Skeletal muscle tissue (tissue), 4 donors: ENCODE data around the gene MYO7B. TPM values are rescaled to one million over a fixed set of nuclear protein-coding genes. Genes with fewer than 3 reads are reported as not detected.
"Not testable (repeated sequence)": the region's sequence is repeated elsewhere in the genome, so short reads cannot be mapped to it uniquely, and the experiment has no call there.

Source experiments
- H3K27ac ChIP-seq: one replicate; pipeline ENCODE4 v1.7.0; 2013; ENCODE audit warnings: mild to moderate bottlenecking, low read depth, low read length, inconsistent platforms
- H3K27me3 ChIP-seq, 3 donors: one replicate each; pipeline ENCODE4 v1.7.0; 2013; ENCODE audit warnings: low read length in 3 of 3; ENCODE audit not compliant: control insufficient read depth in 3 of 3, insufficient read depth in 3 of 3
- H3K36me3 ChIP-seq, 3 donors: one replicate each; pipeline ENCODE4 v1.7.0; 2013; ENCODE audit warnings: low read length in 3 of 3; ENCODE audit not compliant: control insufficient read depth in 3 of 3, insufficient read depth in 3 of 3
- H3K4me1 ChIP-seq, 3 donors: one replicate each; pipeline ENCODE4 v1.7.0; 2013; ENCODE audit warnings: low read length in 3 of 3, mild to moderate bottlenecking in 3 of 3; ENCODE audit not compliant: control insufficient read depth in 3 of 3, insufficient read depth in 3 of 3
- H3K4me3 ChIP-seq, 3 donors: one replicate each; pipeline ENCODE4 v1.7.0; 2013; ENCODE audit warnings: low read length in 3 of 3
- H3K9ac ChIP-seq, 3 donors: one replicate each; pipeline ENCODE4 v1.7.0; 2013; ENCODE audit warnings: low read length in 3 of 3, mild to moderate bottlenecking in 3 of 3, moderate library complexity in 2 of 3, low read depth in 1 of 3
- H3K9me3 ChIP-seq, 3 donors: one replicate each; pipeline ENCODE4 v1.7.0; 2013; ENCODE audit warnings: low read length in 3 of 3; ENCODE audit not compliant: control insufficient read depth in 3 of 3
- total RNA-seq: library from RNA; depleted of rRNA; stranded (reverse); fragments of >200 nt; gene quantifications from one replicate; pipeline ENCODE4 v1.2.3, GENCODE V29; 2014
- donor health status: Osteomylitis.

The MYO7B gene
- total RNA-seq, 1 donor from 2014 or later: 1.0 TPM

GRCh38 chr2:127569666-127570065 lies 34.2 kb downstream of the MYO7B start:
- Histone ChIP-seq H3K4me3 (peak overlapping the region in 1 of 3 donors; percentile 49), H3K9ac (peak overlapping the region in 1 of 3 donors; percentile 45), H3K9me3 (no peaks in the 10 kb centered on the region), H3K27me3 (no peaks in the 10 kb centered on the region), H3K36me3 (no peaks in the 10 kb centered on the region), H3K4me1 (peaks cover 28 to 47% (median 31%) of the 10 kb centered on the region in 3 donors), H3K27ac (no peak overlapping the region)

- H3K9ac ChIP-seq: peak overlapping the region in 1 of 3 donors; percentile 62
- no peaks in the 10 kb centered on the region for H3K9me3 ChIP-seq
- no peaks in the 10 kb centered on the region for H3K36me3 ChIP-seq
- peak overlapping the region; percentile 31 for H3K27ac ChIP-seq
- H3K27me3 ChIP-seq: no peaks in the 10 kb centered on the region
- peaks cover 28 to 50% (median 31%) of the 10 kb centered on the region in 3 donors for H3K4me1 ChIP-seq
- no peak overlapping the region for H3K4me3 ChIP-seq
These were observed 35.1 kb downstream of the MYO7B start for GRCh38 chr2:127570282-127571250.

GRCh38 chr2:127572352-127572751 lies 36.9 kb downstream of the MYO7B start:
- not testable (repeated sequence) for H3K27me3 ChIP-seq, H3K9ac ChIP-seq, H3K4me3 ChIP-seq, H3K27ac ChIP-seq, H3K9me3 ChIP-seq, H3K36me3 ChIP-seq
- H3K4me1 ChIP-seq: peaks cover 42 to 65% (median 46%) of the 10 kb centered on the region in 3 donors

- no peaks in the 10 kb centered on the region for H3K9me3 ChIP-seq
- no peak overlapping the region for H3K4me3 ChIP-seq
- peaks cover 42 to 61% (median 44%) of the 10 kb centered on the region in 3 donors for H3K4me1 ChIP-seq
- no peak overlapping the region for H3K27ac ChIP-seq
- no peaks in the 10 kb centered on the region for H3K27me3 ChIP-seq
- H3K36me3 ChIP-seq: no peaks in the 10 kb centered on the region
- H3K9ac ChIP-seq: peak overlapping the region in 1 of 3 donors; percentile 33
These were observed 37.4 kb downstream of the MYO7B start for GRCh38 chr2:127572841-127573240.

- H3K36me3 ChIP-seq: no peaks in the 10 kb centered on the region
- H3K9me3 ChIP-seq: no peaks in the 10 kb centered on the region
- H3K4me1 ChIP-seq: peaks cover 39 to 57% (median 40%) of the 10 kb centered on the region in 3 donors
- H3K27ac ChIP-seq: no peak overlapping the region
- H3K9ac ChIP-seq: peak overlapping the region in 1 of 3 donors; percentile 33
- peak overlapping the region in 1 of 3 donors; percentile 10 for H3K4me3 ChIP-seq
- H3K27me3 ChIP-seq: peaks cover 0 to 3% (median 0%) of the 10 kb centered on the region in 3 donors
These were observed 37.8 kb downstream of the MYO7B start for GRCh38 chr2:127573298-127573697.

GRCh38 chr2:127573771-127574170 lies 38.3 kb downstream of the MYO7B start:
- Histone ChIP-seq H3K27me3 (peaks cover 0 to 3% (median 0%) of the 10 kb centered on the region in 3 donors), H3K4me1 (peaks cover 35 to 54% (median 37%) of the 10 kb centered on the region in 3 donors), H3K9ac (no peak overlapping the region), H3K9me3 (no peaks in the 10 kb centered on the region), H3K36me3 (no peaks in the 10 kb centered on the region), H3K4me3 (no peak overlapping the region), H3K27ac (no peak overlapping the region)

GRCh38 chr2:127574656-127575055 lies 39.2 kb downstream of the MYO7B start:
- H3K4me3 ChIP-seq: no peak overlapping the region
- H3K9me3 ChIP-seq: no peaks in the 10 kb centered on the region
- H3K36me3 ChIP-seq: no peaks in the 10 kb centered on the region
- peaks cover 0 to 3% (median 0%) of the 10 kb centered on the region in 3 donors for H3K27me3 ChIP-seq
- peaks cover 26 to 45% (median 31%) of the 10 kb centered on the region in 3 donors for H3K4me1 ChIP-seq
- no peak overlapping the region for H3K9ac ChIP-seq
- H3K27ac ChIP-seq: no peak overlapping the region

GRCh38 chr2:127575185-127575765 lies 39.8 kb downstream of the MYO7B start:
- peaks cover 0 to 3% (median 0%) of the 10 kb centered on the region in 3 donors for H3K27me3 ChIP-seq
- no peaks in the 10 kb centered on the region for H3K9me3 ChIP-seq

GRCh38 chr2:127575941-127576432 lies 40.5 kb downstream of the MYO7B start:
- Histone ChIP-seq H3K9me3 (no peaks in the 10 kb centered on the region), H3K4me1 (peaks cover 23 to 34% (median 24%) of the 10 kb centered on the region in 3 donors), H3K4me3 (peak overlapping the region in 1 of 3 donors; percentile 45), H3K27me3 (peaks cover 0 to 3% (median 0%) of the 10 kb centered on the region in 3 donors), H3K27ac (peak overlapping the region; percentile 36), H3K36me3 (no peaks in the 10 kb centered on the region), H3K9ac (peak overlapping the region; percentile 15 to 65 (median 64))

More at GRCh38 chr2:127575185-127575765, 39.8 kb downstream of the MYO7B start:
- H3K4me3 ChIP-seq: no peak overlapping the region
- H3K36me3 ChIP-seq: no peaks in the 10 kb centered on the region
- no peak overlapping the region for H3K9ac ChIP-seq
- no peak overlapping the region for H3K27ac ChIP-seq
- peaks cover 24 to 39% (median 25%) of the 10 kb centered on the region in 3 donors for H3K4me1 ChIP-seq
